GM15510 (cell line): ENCODE measurements around the gene UBTD1.

Experiments used
- POLR2A ChIP-seq: IDR thresholded peaks from 3 replicates; pipeline ENCODE4 v1.6.1; 2011; ENCODE audit warnings: borderline replicate concordance; ENCODE audit not compliant: insufficient read length; ENCODE audit errors: extremely low read depth

Gene UBTD1

GRCh38 chr10:97608991-97609561 is 110.4 kb downstream of the UBTD1 start:
- TF ChIP-seq POLR2A, result no peak

DNA sequence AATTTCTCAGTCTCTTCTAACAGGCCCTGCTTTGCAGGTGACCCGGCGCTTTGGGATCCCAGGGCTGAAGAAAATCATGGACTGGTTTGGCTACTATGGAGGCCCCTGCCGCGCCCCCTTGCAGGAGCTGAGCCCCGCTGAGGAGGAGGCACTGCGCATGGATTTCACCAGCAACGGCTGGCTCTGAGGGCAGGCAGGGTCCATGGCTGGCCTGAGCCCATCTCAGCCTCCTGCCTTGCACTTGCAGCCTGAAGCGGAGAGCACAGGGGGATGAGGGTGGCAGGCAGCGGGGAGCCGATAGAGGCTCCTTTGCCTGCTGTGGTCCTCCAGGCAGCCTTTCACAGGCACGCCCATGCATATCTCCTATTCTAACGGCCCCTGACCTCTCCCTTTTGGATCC is 112.7 kb downstream of the UBTD1 start:
- TF ChIP-seq POLR2A, result no peak

GRCh38 chr10:97612386-97612785 is 113.7 kb downstream of the UBTD1 start:
- TF ChIP-seq POLR2A, result no peak

DNA sequence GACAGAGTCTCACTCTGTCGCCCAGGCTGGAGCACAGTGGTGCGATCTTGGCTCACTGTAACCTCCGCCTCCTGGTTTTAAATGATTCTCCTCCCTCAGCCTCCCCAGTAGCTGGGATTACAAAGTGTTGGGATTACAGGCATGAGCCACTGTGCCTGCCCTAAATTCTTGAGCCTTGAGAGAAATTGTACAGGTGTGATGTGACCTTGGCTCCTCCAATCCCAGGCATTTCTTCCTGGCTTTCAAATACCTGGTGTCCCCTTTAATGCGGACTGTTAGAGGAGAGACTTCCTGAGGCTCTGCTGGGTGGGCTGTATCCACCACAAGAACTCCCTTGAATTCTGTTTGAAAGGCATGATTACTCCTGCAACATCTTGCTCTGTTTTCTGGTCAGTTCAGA is 119.6 kb downstream of the UBTD1 start:
- no peak for TF ChIP-seq POLR2A

- no peak for TF ChIP-seq POLR2A
These were observed 120.0 kb downstream of the UBTD1 start for GRCh38 chr10:97618733-97619132.
